IgD-negative memory B cell (primary cell): Measurements from ENCODE around the gene ZNF628. TPM values are rescaled to one million over a fixed set of nuclear protein-coding genes. Genes with fewer than 3 reads are reported as not detected.
A peak's percentile ranks its signal among the peaks of the same experiment; 100 is the strongest.

Experiments used
- H3K27ac Mint-ChIP-seq, 3 donors: one replicate each; pipeline ENCODE4 v1.8.0; 2020 to 2022; ENCODE audit warnings: mild to moderate bottlenecking in 3 of 3, mixed read lengths in 3 of 3, moderate library complexity in 1 of 3
- H3K27me3 Mint-ChIP-seq: one replicate; pipeline ENCODE4 v1.8.0; 2021; ENCODE audit warnings: mixed read lengths
- H3K36me3 Mint-ChIP-seq: one replicate; pipeline ENCODE4 v1.8.0; 2020; ENCODE audit warnings: mild to moderate bottlenecking, mixed read lengths
- H3K4me1 Mint-ChIP-seq, 3 donors: one replicate each; pipeline ENCODE4 v1.8.0; 2020 to 2022; ENCODE audit warnings: mixed read lengths in 3 of 3, mild to moderate bottlenecking in 1 of 3
- H3K4me3 Mint-ChIP-seq, 4 donors: one replicate each; pipeline ENCODE4 v1.8.0; 2020 to 2022; ENCODE audit warnings: mild to moderate bottlenecking in 4 of 4, mixed read lengths in 4 of 4, moderate library complexity in 3 of 4
- H3K9me3 Mint-ChIP-seq, 3 donors: one replicate each; pipeline ENCODE4 v1.8.0; 2020 to 2021; ENCODE audit warnings: mixed read lengths in 3 of 3, mild to moderate bottlenecking in 1 of 3
- polyA plus RNA-seq: library from polyadenylated mRNA; unstranded; fragments of 300-500 nt; fragmentation: Illumina TruSeq; gene quantifications from one replicate; pipeline ENCODE4 v1.2.3, GENCODE V29; 2021

Gene ZNF628
- polyA plus RNA-seq, 1 donor from 2014 or later, result 0.34 TPM

GRCh38 chr19:55455576-55456235 is 20.7 kb upstream of the ZNF628 start:
- Mint-ChIP-seq H3K36me3 (peaks cover 15% of the 10 kb centered on the region), H3K4me1 (peaks cover 4 to 17% (median 14%) of the 10 kb centered on the region in 3 donors), H3K27ac (peak overlapping the region in 1 of 3 donors; percentile 89), H3K9me3 (peaks cover 0 to 1% (median 0%) of the 10 kb centered on the region in 3 donors), H3K4me3 (no peak overlapping the region), H3K27me3 (peaks cover 11% of the 10 kb centered on the region)

GRCh38 chr19:55456347-55456746 is 20.1 kb upstream of the ZNF628 start:
- Mint-ChIP-seq H3K36me3 (peaks cover 15% of the 10 kb centered on the region), H3K27me3 (peaks cover 11% of the 10 kb centered on the region), H3K27ac (no peak overlapping the region), H3K4me3 (peak overlapping the region in 1 of 4 donors; percentile 8), H3K4me1 (peaks cover 4 to 20% (median 14%) of the 10 kb centered on the region in 3 donors), H3K9me3 (peaks cover 0 to 1% (median 0%) of the 10 kb centered on the region in 3 donors)

GRCh38 chr19:55457683-55458457 is 18.5 kb upstream of the ZNF628 start:
- peaks cover 0 to 1% (median 0%) of the 10 kb centered on the region in 3 donors for H3K9me3 Mint-ChIP-seq
- peaks cover 10 to 23% (median 18%) of the 10 kb centered on the region in 3 donors for H3K4me1 Mint-ChIP-seq
- H3K36me3 Mint-ChIP-seq, result peaks cover 15% of the 10 kb centered on the region
- H3K4me3 Mint-ChIP-seq, result peak overlapping the region in 2 of 4 donors; percentile 33 to 52
- peaks cover 6% of the 10 kb centered on the region for H3K27me3 Mint-ChIP-seq
- H3K27ac Mint-ChIP-seq, result no peak overlapping the region

- Mint-ChIP-seq H3K27me3 (peaks cover 3% of the 10 kb centered on the region), H3K27ac (no peak overlapping the region), H3K36me3 (peaks cover 5% of the 10 kb centered on the region), H3K9me3 (peaks cover 0 to 1% (median 0%) of the 10 kb centered on the region in 3 donors), H3K4me3 (peak overlapping the region in 2 of 4 donors; percentile 82 to 88), H3K4me1 (peaks cover 10 to 17% (median 15%) of the 10 kb centered on the region in 3 donors)
These were observed 16.9 kb upstream of the ZNF628 start for GRCh38 chr19:55459551-55459949.

- peaks cover 2% of the 10 kb centered on the region for H3K36me3 Mint-ChIP-seq
- no peaks in the 10 kb centered on the region for H3K9me3 Mint-ChIP-seq
- no peaks in the 10 kb centered on the region for H3K27me3 Mint-ChIP-seq
- H3K27ac Mint-ChIP-seq, result peak overlapping the region in 1 of 3 donors; percentile 49
- peak overlapping the region; percentile 55 to 98 (median 85) for H3K4me3 Mint-ChIP-seq
- H3K4me1 Mint-ChIP-seq, result peaks cover 10 to 17% (median 15%) of the 10 kb centered on the region in 3 donors
These were observed 16.3 kb upstream of the ZNF628 start for GRCh38 chr19:55459950-55460657.

GRCh38 chr19:55460670-55461258 is 15.7 kb upstream of the ZNF628 start:
- no peaks in the 10 kb centered on the region for H3K9me3 Mint-ChIP-seq
- H3K4me3 Mint-ChIP-seq, result peak overlapping the region; percentile 82 to 98 (median 92)
- H3K36me3 Mint-ChIP-seq, result no peaks in the 10 kb centered on the region
- H3K27me3 Mint-ChIP-seq, result no peaks in the 10 kb centered on the region
- H3K27ac Mint-ChIP-seq, result peak overlapping the region; percentile 23 to 77 (median 49)
- peaks cover 10 to 17% (median 15%) of the 10 kb centered on the region in 3 donors for H3K4me1 Mint-ChIP-seq

- Mint-ChIP-seq H3K9me3 (no peaks in the 10 kb centered on the region), H3K36me3 (no peaks in the 10 kb centered on the region), H3K4me1 (peaks cover 10 to 19% (median 15%) of the 10 kb centered on the region in 3 donors), H3K4me3 (peak within 1 kb of the TSS; percentile 82 to 98 (median 92)), H3K27ac (peak within 1 kb of the TSS; percentile 49 to 93 (median 92)), H3K27me3 (no peaks in the 10 kb centered on the region)
These were observed 15.0 kb upstream of the ZNF628 start, which contains the start of gene ISOC2 for GRCh38 chr19:55461259-55461973. Gene ISOC2 (minus strand): TSS chr19:55461642. CDS start chr19:55456486, 5,156 bp downstream.

- Mint-ChIP-seq H3K36me3 (no peaks in the 10 kb centered on the region), H3K4me1 (peaks cover 10 to 19% (median 15%) of the 10 kb centered on the region in 3 donors), H3K9me3 (no peaks in the 10 kb centered on the region), H3K27ac (peak overlapping the region; percentile 49 to 93 (median 92)), H3K27me3 (no peaks in the 10 kb centered on the region), H3K4me3 (peak overlapping the region; percentile 82 to 98 (median 92))
These were observed 14.3 kb upstream of the ZNF628 start for GRCh38 chr19:55461974-55462626.

GRCh38 chr19:55462722-55463121 is 13.7 kb upstream of the ZNF628 start:
- Mint-ChIP-seq H3K27ac (no peak overlapping the region), H3K4me3 (peak overlapping the region; percentile 59 to 98 (median 92)), H3K27me3 (no peaks in the 10 kb centered on the region), H3K9me3 (no peaks in the 10 kb centered on the region), H3K4me1 (peaks cover 10 to 19% (median 15%) of the 10 kb centered on the region in 3 donors), H3K36me3 (no peaks in the 10 kb centered on the region)

- no peak overlapping the region for H3K27ac Mint-ChIP-seq
- no peak overlapping the region for H3K4me3 Mint-ChIP-seq
- no peaks in the 10 kb centered on the region for H3K36me3 Mint-ChIP-seq
- no peaks in the 10 kb centered on the region for H3K9me3 Mint-ChIP-seq
- H3K27me3 Mint-ChIP-seq, result no peaks in the 10 kb centered on the region
- H3K4me1 Mint-ChIP-seq, result peaks cover 10 to 22% (median 17%) of the 10 kb centered on the region in 3 donors
These were observed 12.8 kb upstream of the ZNF628 start for GRCh38 chr19:55463583-55464031.

GRCh38 chr19:55464039-55464661 is 12.3 kb upstream of the ZNF628 start:
- H3K27ac Mint-ChIP-seq, result no peak overlapping the region
- H3K9me3 Mint-ChIP-seq, result no peaks in the 10 kb centered on the region
- H3K4me1 Mint-ChIP-seq, result peaks cover 10 to 22% (median 17%) of the 10 kb centered on the region in 3 donors
- no peaks in the 10 kb centered on the region for H3K27me3 Mint-ChIP-seq
- H3K4me3 Mint-ChIP-seq, result no peak overlapping the region
- no peaks in the 10 kb centered on the region for H3K36me3 Mint-ChIP-seq

- Mint-ChIP-seq H3K27ac (no peak within 1 kb of the TSS), H3K36me3 (no peaks in the 10 kb centered on the region), H3K4me1 (peaks cover 10 to 22% (median 17%) of the 10 kb centered on the region in 3 donors), H3K4me3 (no peak within 1 kb of the TSS), H3K9me3 (no peaks in the 10 kb centered on the region), H3K27me3 (no peaks in the 10 kb centered on the region)
These were observed 11.8 kb upstream of the ZNF628 start, which contains the start of gene C19orf85 for GRCh38 chr19:55464662-55465054. Gene C19orf85 (minus strand): TSS chr19:55464751. CDS start chr19:55464554, 197 bp downstream.
